CD4-positive, alpha-beta T cell (primary cell): Measurements from ENCODE around the gene XG. TPM values are rescaled to one million over a fixed set of nuclear protein-coding genes. Genes with fewer than 3 reads are reported as not detected.

Source experiments
- ATAC-seq: fragments of 200-7000 bp; cut with Tn5 transposase; one replicate; pipeline ENCODE4 v1.10.0; 2022; ENCODE audit warnings: mild to moderate bottlenecking; ENCODE audit not compliant: poor library complexity
- CTCF ChIA-PET: fragments of 350-600 bp; sonication (Branson Sonifier 250); formaldehyde crosslinking; loops from one replicate; lab custom pipeline; 2021; ENCODE audit warnings: antibody characterized with exemption, inconsistent platforms; lab: Charles Lee
- POLR2A ChIA-PET: fragments of 350-600 bp; sonication (Branson Sonifier 250); formaldehyde crosslinking; loops from one replicate; lab custom pipeline; 2021; ENCODE audit warnings: antibody characterized with exemption, inconsistent platforms; lab: Charles Lee
- DNase-seq, 14 experiments: peaks; one replicate each; pipeline ENCODE4 v3.0.0-alpha.2; 2013 to 2020; ENCODE audit warnings: mixed read lengths in 2 of 14
- H3K27ac ChIP-seq, 2 donors: one replicate each; pipeline versions ENCODE4 v1.5.1 to v1.7.0; 2013; ENCODE audit warnings: low read length in 2 of 2, low read depth in 1 of 2, mild to moderate bottlenecking in 1 of 2
- H3K27me3 ChIP-seq, 2 experiments: 1 replicate in 1 of 2; 2 replicates in 1 of 2; pipeline versions ENCODE4 v1.6.1 to v1.7.0; 2013; ENCODE audit warnings: low read length in 2 of 2, control low read depth in 1 of 2, mild to moderate bottlenecking in 1 of 2, moderate library complexity in 1 of 2; ENCODE audit not compliant: insufficient read depth in 2 of 2, control insufficient read depth in 1 of 2
- H3K36me3 ChIP-seq: one replicate; pipeline ENCODE4 v1.6.1; 2013; ENCODE audit warnings: low read length, control low read depth; ENCODE audit not compliant: insufficient read depth
- H3K4me1 ChIP-seq: one replicate; pipeline ENCODE4 v1.6.1; 2013; ENCODE audit warnings: low read length, control low read depth; ENCODE audit not compliant: insufficient read depth
- H3K4me3 ChIP-seq: one replicate; pipeline ENCODE4 v1.5.1; 2013; ENCODE audit warnings: mild to moderate bottlenecking, low read length, moderate library complexity
- H3K9me3 ChIP-seq, 2 experiments: 1 replicate in 1 of 2; 2 replicates in 1 of 2; pipeline versions ENCODE4 v1.6.1 to v1.7.0; 2013; ENCODE audit warnings: low read length in 2 of 2, mild to moderate bottlenecking in 2 of 2, control low read depth in 1 of 2, moderate library complexity in 1 of 2; ENCODE audit not compliant: control insufficient read depth in 1 of 2, insufficient read depth in 1 of 2
- H3K27ac Mint-ChIP-seq: one replicate; pipeline ENCODE4 v1.8.0; 2020; ENCODE audit warnings: mixed read lengths
- H3K27me3 Mint-ChIP-seq: one replicate; pipeline ENCODE4 v1.8.0; 2021; ENCODE audit warnings: mixed read lengths
- H3K36me3 Mint-ChIP-seq: one replicate; pipeline ENCODE4 v1.8.0; 2021; ENCODE audit warnings: low read depth, mixed read lengths
- H3K4me1 Mint-ChIP-seq: one replicate; pipeline ENCODE4 v1.8.0; 2021; ENCODE audit warnings: low read depth, mixed read lengths
- H3K4me3 Mint-ChIP-seq: one replicate; pipeline ENCODE4 v1.8.0; 2020; ENCODE audit warnings: mild to moderate bottlenecking, mixed read lengths
- H3K9me3 Mint-ChIP-seq: one replicate; pipeline ENCODE4 v1.8.0; 2020; ENCODE audit warnings: mixed read lengths
- intact Hi-C, 2 experiments: fragments of 100-400 bp; cut with DNase I in 1 of 2; cut with micrococcal nuclease in 1 of 2; formaldehyde crosslinking; loops; one replicate each; pipeline versions ENCODE4 v1.15.1 to v1.9.0; 2023 to 2025; cut with DNase I, micrococcal nuclease
- total RNA-seq, 174 experiments: library from RNA in 2 of 174; stranded (reverse) in 2 of 174; gene quantifications; one replicate each; pipeline ENCODE4 v1.2.3 and lab custom pipeline; 2021 to 2026
- TF ChIP-seq, protein P1 (sequence below): fragments of 200-600 bp; IDR thresholded peaks from one replicate; pipeline ENCODE4 v1.8.0; 2022; ENCODE audit warnings: antibody characterized with exemption, mild to moderate bottlenecking

The XG gene
- total RNA-seq, 2 experiments from 2014 or later, result not detected

DNA sequence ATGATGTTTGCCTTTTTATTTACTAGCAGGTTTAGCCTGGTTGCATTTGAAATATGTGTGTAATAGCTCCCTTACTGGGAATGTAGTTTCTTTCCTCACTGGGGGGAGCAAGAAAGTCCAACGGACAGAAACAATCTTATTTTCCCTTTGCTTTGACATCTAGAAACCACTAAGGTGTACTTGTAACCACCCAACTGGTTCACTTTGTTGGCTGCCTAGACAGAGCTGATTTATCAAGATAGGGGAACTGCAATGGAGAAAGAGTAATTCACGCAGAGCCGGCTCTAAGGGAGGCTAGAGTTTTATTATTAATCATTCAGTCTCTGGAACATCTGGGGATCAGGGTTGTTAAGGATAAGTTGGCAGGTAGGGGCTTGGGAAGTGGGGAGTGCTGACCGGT is 30.3 kb downstream of the XG start:
- ATAC-seq, result no peak
- Mint-ChIP-seq H3K4me1 (peaks cover 10% of the 10 kb centered on the region), H3K27ac (peak overlapping the region; percentile 49), H3K27me3 (no peaks in the 10 kb centered on the region), H3K9me3 (no peaks in the 10 kb centered on the region), H3K4me3 (peak overlapping the region; percentile 38), H3K36me3 (no peaks in the 10 kb centered on the region)
- Histone ChIP-seq H3K27ac (no peak overlapping the region), H3K9me3 (no peaks in the 10 kb centered on the region), H3K4me1 (peaks cover 3% of the 10 kb centered on the region), H3K4me3 (no peak overlapping the region), H3K36me3 (no peaks in the 10 kb centered on the region), H3K27me3 (no peaks in the 10 kb centered on the region)
- ChIA-PET POLR2A (no interaction called here), CTCF (no interaction called here)
- TF ChIP-seq, protein P1, sequence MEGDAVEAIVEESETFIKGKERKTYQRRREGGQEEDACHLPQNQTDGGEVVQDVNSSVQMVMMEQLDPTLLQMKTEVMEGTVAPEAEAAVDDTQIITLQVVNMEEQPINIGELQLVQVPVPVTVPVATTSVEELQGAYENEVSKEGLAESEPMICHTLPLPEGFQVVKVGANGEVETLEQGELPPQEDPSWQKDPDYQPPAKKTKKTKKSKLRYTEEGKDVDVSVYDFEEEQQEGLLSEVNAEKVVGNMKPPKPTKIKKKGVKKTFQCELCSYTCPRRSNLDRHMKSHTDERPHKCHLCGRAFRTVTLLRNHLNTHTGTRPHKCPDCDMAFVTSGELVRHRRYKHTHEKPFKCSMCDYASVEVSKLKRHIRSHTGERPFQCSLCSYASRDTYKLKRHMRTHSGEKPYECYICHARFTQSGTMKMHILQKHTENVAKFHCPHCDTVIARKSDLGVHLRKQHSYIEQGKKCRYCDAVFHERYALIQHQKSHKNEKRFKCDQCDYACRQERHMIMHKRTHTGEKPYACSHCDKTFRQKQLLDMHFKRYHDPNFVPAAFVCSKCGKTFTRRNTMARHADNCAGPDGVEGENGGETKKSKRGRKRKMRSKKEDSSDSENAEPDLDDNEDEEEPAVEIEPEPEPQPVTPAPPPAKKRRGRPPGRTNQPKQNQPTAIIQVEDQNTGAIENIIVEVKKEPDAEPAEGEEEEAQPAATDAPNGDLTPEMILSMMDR, result no peak
- no peak for DNase-seq
- intact Hi-C loops, result no loop called here

DNA sequence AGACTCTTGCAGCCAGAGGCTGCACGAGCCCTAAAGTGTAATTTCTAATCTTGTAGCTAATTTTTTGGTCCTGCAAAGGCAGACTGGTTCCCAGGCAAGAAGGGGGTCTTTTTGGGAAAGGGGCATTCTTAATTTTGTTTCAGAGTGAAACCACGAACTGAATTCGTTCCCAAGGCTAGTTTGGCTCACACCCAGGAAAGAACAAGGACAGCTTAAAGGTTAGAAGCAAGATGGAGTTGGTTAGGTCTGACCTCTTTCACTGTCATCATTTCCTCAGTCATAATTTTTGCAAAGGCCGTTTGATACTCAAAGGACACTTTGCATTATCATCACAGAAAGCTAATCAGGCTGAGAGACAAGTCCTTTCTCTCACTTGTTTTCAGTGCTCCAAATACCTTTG is 30.9 kb downstream of the XG start:
- Histone ChIP-seq H3K27ac (no peak overlapping the region), H3K27me3 (no peaks in the 10 kb centered on the region), H3K4me3 (no peak overlapping the region), H3K36me3 (no peaks in the 10 kb centered on the region), H3K9me3 (no peaks in the 10 kb centered on the region), H3K4me1 (peaks cover 3% of the 10 kb centered on the region)
- H3K27ac Mint-ChIP-seq, result no peak overlapping the region
- DNase-seq (no peak), ATAC-seq (no peak)
- no peaks in the 10 kb centered on the region for H3K9me3 Mint-ChIP-seq
- no peaks in the 10 kb centered on the region for H3K27me3 Mint-ChIP-seq
- ChIA-PET CTCF (no interaction called here), POLR2A (no interaction called here)
- TF ChIP-seq, protein P1, result no peak
- intact Hi-C loops, result no loop called here
- no peaks in the 10 kb centered on the region for H3K36me3 Mint-ChIP-seq
- H3K4me3 Mint-ChIP-seq, result no peak overlapping the region
- peaks cover 10% of the 10 kb centered on the region for H3K4me1 Mint-ChIP-seq

DNA sequence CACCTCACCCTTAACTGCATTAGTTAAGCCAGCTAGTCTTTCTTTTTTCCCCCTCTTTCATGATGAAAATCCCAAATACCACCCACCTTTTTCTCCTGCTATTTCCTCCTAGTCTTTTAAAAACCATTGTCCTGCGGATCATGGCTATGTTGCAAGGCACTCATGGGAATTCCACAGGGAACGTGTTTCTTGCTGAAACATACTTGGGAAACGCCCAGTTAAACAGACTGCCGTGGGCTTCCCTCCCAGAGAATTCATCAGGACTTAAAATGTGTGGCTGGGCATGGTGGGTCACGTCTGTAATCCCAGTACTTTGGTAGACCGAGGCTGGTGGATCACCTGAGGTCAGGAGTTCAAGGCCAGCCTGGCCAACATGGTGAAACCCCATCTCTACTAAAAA is 32.2 kb downstream of the XG start:
- POLR2A ChIA-PET, result no interaction called here
- no peak for ATAC-seq
- DNase-seq, result no peak
- no peaks in the 10 kb centered on the region for H3K27me3 ChIP-seq
- intact Hi-C loops, result no loop called here
- H3K4me1 ChIP-seq, result peaks cover 3% of the 10 kb centered on the region
- Mint-ChIP-seq H3K27ac (no peak overlapping the region), H3K4me1 (peaks cover 10% of the 10 kb centered on the region), H3K27me3 (no peaks in the 10 kb centered on the region), H3K9me3 (no peaks in the 10 kb centered on the region), H3K4me3 (no peak overlapping the region), H3K36me3 (no peaks in the 10 kb centered on the region)
- no peaks in the 10 kb centered on the region for H3K36me3 ChIP-seq
- no peak overlapping the region for H3K4me3 ChIP-seq
- CTCF ChIA-PET, result no interaction called here
- no peaks in the 10 kb centered on the region for H3K9me3 ChIP-seq
- no peak overlapping the region for H3K27ac ChIP-seq
- TF ChIP-seq, protein P1, result no peak
